Activated CD4-positive, alpha-beta memory T cell treated with anti-CD3 and anti-CD28 coated beads, Interleukin-2, amount 10 ng/mL, durations not matched to agents 7 days and 5 days (primary cell): ENCODE results near the gene BAIAP2. TPM values are rescaled to one million over a fixed set of nuclear protein-coding genes. Genes with fewer than 3 reads are reported as not detected.

Experiments used
- CTCF ChIA-PET: fragments of 350-600 bp; sonication (Branson Sonifier 250); formaldehyde crosslinking; loops from one replicate; lab custom pipeline; 2021; ENCODE audit warnings: antibody characterized with exemption, inconsistent platforms; lab: Charles Lee
- POLR2A ChIA-PET: fragments of 350-600 bp; sonication (Branson Sonifier 250); formaldehyde crosslinking; loops from one replicate; lab custom pipeline; 2021; ENCODE audit warnings: antibody characterized with exemption; lab: Charles Lee
- DNase-seq: peaks from one replicate; pipeline ENCODE4 v3.0.0-alpha.2; 2020
- H3K27ac Mint-ChIP-seq: one replicate; pipeline ENCODE4 v1.8.0; 2021; ENCODE audit warnings: mild to moderate bottlenecking, mixed read lengths
- H3K27me3 Mint-ChIP-seq: one replicate; pipeline ENCODE4 v1.8.0; 2021; ENCODE audit warnings: mixed read lengths
- H3K36me3 Mint-ChIP-seq: one replicate; pipeline ENCODE4 v1.8.0; 2021; ENCODE audit warnings: low read depth, mixed read lengths
- H3K4me1 Mint-ChIP-seq: one replicate; pipeline ENCODE4 v1.8.0; 2021; ENCODE audit warnings: mixed read lengths
- H3K4me3 Mint-ChIP-seq: one replicate; pipeline ENCODE4 v1.8.0; 2021; ENCODE audit warnings: mild to moderate bottlenecking, mixed read lengths
- H3K9me3 Mint-ChIP-seq: one replicate; pipeline ENCODE4 v1.8.0; 2021; ENCODE audit warnings: mixed read lengths
- total RNA-seq, 2 experiments: library from RNA; stranded (reverse); gene quantifications; one replicate each; pipeline ENCODE4 v1.2.3, GENCODE V29; 2021

Gene BAIAP2
- total RNA-seq, 2 experiments from 2014 or later, result 1.5 to 2.4 TPM

- H3K4me3 Mint-ChIP-seq, result peak overlapping the region; percentile 24
- peak overlapping the region; percentile 98 for H3K27ac Mint-ChIP-seq
- H3K4me1 Mint-ChIP-seq, result peaks cover 54% of the 10 kb centered on the region
- H3K36me3 Mint-ChIP-seq, result peaks cover 12% of the 10 kb centered on the region
- CTCF ChIA-PET, result interaction anchor here (1.2 kb wide), 1 partner anchor 17 kb away, joined by 4 read pairs; no protein-coding TSS in a partner anchor
- H3K27me3 Mint-ChIP-seq, result no peaks in the 10 kb centered on the region
- DNase-seq, result no peak
- H3K9me3 Mint-ChIP-seq, result peaks cover 9% of the 10 kb centered on the region
- POLR2A ChIA-PET, result interaction anchor here (0.7 to 3.5 kb wide), 4 partner anchors 15 to 565 kb away, joined by 3 to 17 read pairs (median 4); partner anchors contain the start of gene BAIAP2
Observed at GRCh38 chr17:81019563-81020442, 15.1 kb upstream of the BAIAP2 start.

- H3K4me1 Mint-ChIP-seq, result peaks cover 54% of the 10 kb centered on the region
- peaks cover 11% of the 10 kb centered on the region for H3K36me3 Mint-ChIP-seq
- ChIA-PET POLR2A (interaction anchor here (3.5 kb wide), 1 partner anchor 14 kb away, joined by 17 read pairs; the partner anchor contains the start of gene BAIAP2), CTCF (no interaction called here)
- no peak overlapping the region for H3K27ac Mint-ChIP-seq
- peaks cover 9% of the 10 kb centered on the region for H3K9me3 Mint-ChIP-seq
- H3K4me3 Mint-ChIP-seq, result no peak overlapping the region
- peaks cover 4% of the 10 kb centered on the region for H3K27me3 Mint-ChIP-seq
- DNase-seq, result no peak
Observed at GRCh38 chr17:81020443-81020766, 14.5 kb upstream of the BAIAP2 start.

- Mint-ChIP-seq H3K9me3 (peaks cover 6% of the 10 kb centered on the region), H3K4me1 (peaks cover 51% of the 10 kb centered on the region), H3K4me3 (no peak overlapping the region), H3K27me3 (peaks cover 5% of the 10 kb centered on the region), H3K36me3 (peaks cover 8% of the 10 kb centered on the region), H3K27ac (no peak overlapping the region)
- ChIA-PET CTCF (no interaction called here), POLR2A (interaction anchor here (3.5 kb wide), 1 partner anchor 14 kb away, joined by 17 read pairs; the partner anchor contains the start of gene BAIAP2)
- DNase-seq, result no peak
Observed at GRCh38 chr17:81020767-81021497, 14.0 kb upstream of the BAIAP2 start.

GRCh38 chr17:81021531-81022343 is 13.2 kb upstream of the BAIAP2 start:
- Mint-ChIP-seq H3K27me3 (peaks cover 11% of the 10 kb centered on the region), H3K4me1 (peaks cover 46% of the 10 kb centered on the region), H3K9me3 (peaks cover 3% of the 10 kb centered on the region), H3K4me3 (no peak overlapping the region), H3K36me3 (peaks cover 3% of the 10 kb centered on the region), H3K27ac (no peak overlapping the region)
- DNase-seq, result no peak
- ChIA-PET POLR2A (no interaction called here), CTCF (no interaction called here)

GRCh38 chr17:81022344-81022676 is 12.6 kb upstream of the BAIAP2 start:
- peaks cover 42% of the 10 kb centered on the region for H3K4me1 Mint-ChIP-seq
- H3K27ac Mint-ChIP-seq, result no peak overlapping the region
- ChIA-PET POLR2A (no interaction called here), CTCF (no interaction called here)
- H3K36me3 Mint-ChIP-seq, result no peaks in the 10 kb centered on the region
- no peak overlapping the region for H3K4me3 Mint-ChIP-seq
- peaks cover 16% of the 10 kb centered on the region for H3K27me3 Mint-ChIP-seq
- DNase-seq, result no peak
- peaks cover 4% of the 10 kb centered on the region for H3K9me3 Mint-ChIP-seq

GRCh38 chr17:81025065-81025740 is 9.7 kb upstream of the BAIAP2 start:
- H3K27ac Mint-ChIP-seq, result no peak overlapping the region
- H3K27me3 Mint-ChIP-seq, result peaks cover 22% of the 10 kb centered on the region
- H3K36me3 Mint-ChIP-seq, result no peaks in the 10 kb centered on the region
- DNase-seq, result no peak
- peaks cover 4% of the 10 kb centered on the region for H3K9me3 Mint-ChIP-seq
- H3K4me1 Mint-ChIP-seq, result peaks cover 16% of the 10 kb centered on the region
- no peak overlapping the region for H3K4me3 Mint-ChIP-seq
- CTCF ChIA-PET, result interaction anchor here (0.8 to 2.7 kb wide), 4 partner anchors 76 to 79 kb away, joined by 3 to 20 read pairs (median 4); no protein-coding TSS in a partner anchor
- POLR2A ChIA-PET, result no interaction called here

- peaks cover 13% of the 10 kb centered on the region for H3K4me1 Mint-ChIP-seq
- no peaks in the 10 kb centered on the region for H3K36me3 Mint-ChIP-seq
- no peak for DNase-seq
- no peak overlapping the region for H3K27ac Mint-ChIP-seq
- no peak overlapping the region for H3K4me3 Mint-ChIP-seq
- POLR2A ChIA-PET, result no interaction called here
- H3K9me3 Mint-ChIP-seq, result peaks cover 4% of the 10 kb centered on the region
- CTCF ChIA-PET, result interaction anchor here (0.8 to 1.7 kb wide), 3 partner anchors 76 to 78 kb away, joined by 3 to 4 read pairs (median 3); no protein-coding TSS in a partner anchor
- H3K27me3 Mint-ChIP-seq, result peaks cover 22% of the 10 kb centered on the region
Observed at GRCh38 chr17:81025741-81026129, 9.2 kb upstream of the BAIAP2 start.

- H3K27me3 Mint-ChIP-seq, result peaks cover 22% of the 10 kb centered on the region
- no peaks in the 10 kb centered on the region for H3K36me3 Mint-ChIP-seq
- H3K9me3 Mint-ChIP-seq, result peaks cover 4% of the 10 kb centered on the region
- no peak overlapping the region for H3K27ac Mint-ChIP-seq
- H3K4me3 Mint-ChIP-seq, result no peak overlapping the region
- H3K4me1 Mint-ChIP-seq, result peaks cover 13% of the 10 kb centered on the region
- no peak for DNase-seq
- POLR2A ChIA-PET, result no interaction called here
- CTCF ChIA-PET, result interaction anchor here (0.8 to 1.7 kb wide), 3 partner anchors 75 to 77 kb away, joined by 3 to 4 read pairs (median 3); no protein-coding TSS in a partner anchor
Observed at GRCh38 chr17:81026266-81027036, 8.5 kb upstream of the BAIAP2 start.

- no peak for DNase-seq
- Mint-ChIP-seq H3K9me3 (peaks cover 4% of the 10 kb centered on the region), H3K36me3 (no peaks in the 10 kb centered on the region), H3K4me3 (no peak overlapping the region), H3K27ac (no peak overlapping the region), H3K4me1 (peaks cover 12% of the 10 kb centered on the region), H3K27me3 (peaks cover 22% of the 10 kb centered on the region)
- ChIA-PET CTCF (no interaction called here), POLR2A (no interaction called here)
Observed at GRCh38 chr17:81027038-81027437, 7.9 kb upstream of the BAIAP2 start.

- H3K27ac Mint-ChIP-seq, result no peak overlapping the region
Observed at GRCh38 chr17:81027591-81028505, 7.1 kb upstream of the BAIAP2 start.

GRCh38 chr17:81028506-81028858 is 6.5 kb upstream of the BAIAP2 start:
- Mint-ChIP-seq H3K27ac (no peak overlapping the region), H3K4me3 (no peak overlapping the region), H3K27me3 (peaks cover 31% of the 10 kb centered on the region), H3K36me3 (no peaks in the 10 kb centered on the region), H3K9me3 (peaks cover 4% of the 10 kb centered on the region), H3K4me1 (peaks cover 6% of the 10 kb centered on the region)
- ChIA-PET CTCF (no interaction called here), POLR2A (no interaction called here)
- DNase-seq, result no peak

More at GRCh38 chr17:81027591-81028505, 7.1 kb upstream of the BAIAP2 start:
- no peak for DNase-seq
- peaks cover 24% of the 10 kb centered on the region for H3K27me3 Mint-ChIP-seq
- no peaks in the 10 kb centered on the region for H3K36me3 Mint-ChIP-seq
- H3K4me1 Mint-ChIP-seq, result peaks cover 7% of the 10 kb centered on the region
- H3K4me3 Mint-ChIP-seq, result no peak overlapping the region
- CTCF ChIA-PET, result no interaction called here
- peaks cover 4% of the 10 kb centered on the region for H3K9me3 Mint-ChIP-seq
- POLR2A ChIA-PET, result no interaction called here
